OCI-LY1 (cell line): ENCODE measurements around the gene THUMPD1.

Experiments
- EZH2 ChIP-seq: fragments of 200-600 bp; sonication (generic), shearing (Covaris generic); IDR thresholded peaks from 2 replicates; pipeline ENCODE4 v1.8.0; 2017; ENCODE audit warnings: borderline replicate concordance, mixed run types, mild to moderate bottlenecking, antibody characterized with exemption, low read length, moderate library complexity, mixed read lengths
- TF ChIP-seq, protein P1 (sequence below): fragments of 200-600 bp; sonication (generic), shearing (Covaris generic); IDR thresholded peaks from 2 replicates; pipeline ENCODE4 v1.5.1; 2017; ENCODE audit warnings: mild to moderate bottlenecking, antibody characterized with exemption, low read length, moderate library complexity, mixed read lengths

DNA sequence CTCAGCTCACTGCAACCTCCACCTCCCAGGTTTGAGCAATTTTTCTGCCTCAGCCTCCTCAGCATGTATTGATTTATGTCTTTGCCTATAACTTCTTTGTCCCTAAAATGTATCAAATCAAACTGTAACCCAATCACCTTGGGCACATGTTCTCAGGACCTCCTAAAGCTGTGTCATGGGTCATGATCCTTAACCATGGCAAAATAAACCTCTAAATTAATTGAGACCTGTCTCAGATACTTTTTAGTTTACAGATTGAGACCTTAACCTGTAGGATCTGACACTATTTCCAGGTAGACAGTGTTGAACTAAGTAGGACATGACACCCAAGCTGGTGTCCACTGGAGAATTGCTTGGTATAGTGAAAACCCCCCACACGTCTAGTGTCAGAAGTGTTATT lies 19.6 kb upstream of the THUMPD1 start:
- TF ChIP-seq, protein P1, sequence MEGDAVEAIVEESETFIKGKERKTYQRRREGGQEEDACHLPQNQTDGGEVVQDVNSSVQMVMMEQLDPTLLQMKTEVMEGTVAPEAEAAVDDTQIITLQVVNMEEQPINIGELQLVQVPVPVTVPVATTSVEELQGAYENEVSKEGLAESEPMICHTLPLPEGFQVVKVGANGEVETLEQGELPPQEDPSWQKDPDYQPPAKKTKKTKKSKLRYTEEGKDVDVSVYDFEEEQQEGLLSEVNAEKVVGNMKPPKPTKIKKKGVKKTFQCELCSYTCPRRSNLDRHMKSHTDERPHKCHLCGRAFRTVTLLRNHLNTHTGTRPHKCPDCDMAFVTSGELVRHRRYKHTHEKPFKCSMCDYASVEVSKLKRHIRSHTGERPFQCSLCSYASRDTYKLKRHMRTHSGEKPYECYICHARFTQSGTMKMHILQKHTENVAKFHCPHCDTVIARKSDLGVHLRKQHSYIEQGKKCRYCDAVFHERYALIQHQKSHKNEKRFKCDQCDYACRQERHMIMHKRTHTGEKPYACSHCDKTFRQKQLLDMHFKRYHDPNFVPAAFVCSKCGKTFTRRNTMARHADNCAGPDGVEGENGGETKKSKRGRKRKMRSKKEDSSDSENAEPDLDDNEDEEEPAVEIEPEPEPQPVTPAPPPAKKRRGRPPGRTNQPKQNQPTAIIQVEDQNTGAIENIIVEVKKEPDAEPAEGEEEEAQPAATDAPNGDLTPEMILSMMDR = no peak
- TF ChIP-seq EZH2 = no peak
